HEK293T (cell line): ENCODE data around the gene WDR87.

ENCODE experiments used
- CTCF ChIA-PET: fragments of 350-600 bp; formaldehyde crosslinking; extraction: SDS; loops from one replicate; lab custom pipeline; 2021; ENCODE audit warnings: antibody characterized with exemption, inconsistent platforms; lab: Yijun Ruan, JAX
- POLR2A ChIA-PET: fragments of 350-600 bp; formaldehyde crosslinking; extraction: SDS; loops from one replicate; lab custom pipeline; 2020; ENCODE audit warnings: antibody characterized with exemption, inconsistent platforms; lab: Yijun Ruan, JAX
- DNase-seq: peaks from one replicate; pipeline ENCODE4 v3.0.0; 2012; ENCODE audit warnings: mixed read lengths; ENCODE audit errors: extremely low spot score
- ARNT ChIP-seq: fragments of 450-650 bp; IDR thresholded peaks from 2 replicates; pipeline ENCODE4 v1.6.1; 2017; ENCODE audit warnings: mild to moderate bottlenecking
- BHLHE40 ChIP-seq: fragments of 450-650 bp; IDR thresholded peaks from 2 replicates; pipeline ENCODE4 v1.6.1; 2016; ENCODE audit warnings: mild to moderate bottlenecking, moderate library complexity, borderline replicate concordance
- CTBP1 ChIP-seq: fragments of 450-650 bp; IDR thresholded peaks from 2 replicates; pipeline ENCODE4 v1.6.1; 2016; ENCODE audit warnings: borderline replicate concordance
- ELF4 ChIP-seq: fragments of 450-650 bp; IDR thresholded peaks from 2 replicates; pipeline ENCODE4 v1.6.1; 2017; ENCODE audit warnings: antibody characterized with exemption
- FOXA1 ChIP-seq: fragments of 450-650 bp; IDR thresholded peaks from 2 replicates; pipeline ENCODE4 v1.6.1; 2016; ENCODE audit warnings: mild to moderate bottlenecking
- FOXK2 ChIP-seq: fragments of 450-650 bp; IDR thresholded peaks from 2 replicates; pipeline ENCODE4 v1.6.1; 2016; ENCODE audit warnings: mild to moderate bottlenecking
- FOXM1 ChIP-seq: fragments of 450-650 bp; IDR thresholded peaks from 2 replicates; pipeline ENCODE4 v1.6.1; 2017; ENCODE audit warnings: mild to moderate bottlenecking, borderline replicate concordance
- HDGF ChIP-seq: fragments of 450-650 bp; IDR thresholded peaks from 2 replicates; pipeline ENCODE4 v1.6.1; 2017; ENCODE audit warnings: antibody characterized with exemption, borderline replicate concordance
- L3MBTL2 ChIP-seq: fragments of 450-650 bp; conservative IDR thresholded peaks from 2 replicates; pipeline ENCODE4 v1.6.1; 2016; ENCODE audit warnings: mild to moderate bottlenecking
- LEF1 ChIP-seq: fragments of 450-650 bp; IDR thresholded peaks from 2 replicates; pipeline ENCODE4 v1.6.1; 2017; ENCODE audit warnings: mild to moderate bottlenecking, borderline replicate concordance
- NFRKB ChIP-seq: fragments of 450-650 bp; IDR thresholded peaks from 2 replicates; pipeline ENCODE4 v1.6.1; 2016; ENCODE audit warnings: mild to moderate bottlenecking, moderate library complexity
- PKNOX1 ChIP-seq: fragments of 450-650 bp; IDR thresholded peaks from 2 replicates; pipeline ENCODE4 v1.6.1; 2016
- SP1 ChIP-seq: fragments of 450-650 bp; IDR thresholded peaks from 2 replicates; pipeline ENCODE4 v1.6.1; 2017
- SUZ12 ChIP-seq: fragments of 450-650 bp; IDR thresholded peaks from 2 replicates; pipeline ENCODE4 v1.6.1; 2016; ENCODE audit warnings: mild to moderate bottlenecking
- TARDBP ChIP-seq: fragments of 450-650 bp; IDR thresholded peaks from 2 replicates; pipeline ENCODE4 v1.6.1; 2016
- ZNF384 ChIP-seq: fragments of 450-650 bp; IDR thresholded peaks from 2 replicates; pipeline ENCODE4 v1.6.1; 2016

Gene WDR87

GRCh38 chr19:37905946-37906868 is at the start of gene WDR87:
WDR87 (minus strand) TSS chr19:37906594; CDS start chr19:37898239, 8,355 bp downstream.
- CTCF ChIA-PET, result no interaction called here

GRCh38 chr19:37955986-37956385 is 49.6 kb upstream of the WDR87 start:
- POLR2A ChIA-PET, result no interaction called here

More at GRCh38 chr19:37905946-37906868, at the start of gene WDR87:
- TF ChIP-seq L3MBTL2 (peak; percentile 83), HDGF (no peak), ZNF384 (peak; percentile 97)
- DNase-seq, result peak; percentile 66
- POLR2A ChIA-PET, result interaction anchor here (0.5 to 3.4 kb wide), 21 partner anchors 12 to 536 kb away, joined by 3 to 39 read pairs (median 4); partner anchors contain the start of genes ZNF527, ZNF540, ZNF571 and ZNF573

GRCh38 chr19:37954421-37954874 is 48.1 kb upstream of the WDR87 start:
- ChIA-PET POLR2A (no interaction called here), CTCF (no interaction called here)
- TF ChIP-seq HDGF (no peak), ARNT (no peak), SUZ12 (no peak), ELF4 (no peak), L3MBTL2 (no peak), FOXK2 (no peak), NFRKB (no peak), LEF1 (no peak), PKNOX1 (no peak), FOXA1 (no peak), FOXM1 (no peak), CTBP1 (no peak), ZNF384 (no peak), BHLHE40 (no peak), TARDBP (no peak), SP1 (no peak)
- no peak for DNase-seq

More at GRCh38 chr19:37955986-37956385, 49.6 kb upstream of the WDR87 start:
- DNase-seq, result no peak
- TF ChIP-seq FOXA1 (no peak), SP1 (no peak), NFRKB (no peak), ARNT (no peak), FOXK2 (no peak), SUZ12 (no peak)
- CTCF ChIA-PET, result no interaction called here

GRCh38 chr19:37953918-37954303 is 47.5 kb upstream of the WDR87 start:
- DNase-seq, result no peak
- no peak for TF ChIP-seq L3MBTL2
- TF ChIP-seq ARNT, result no peak
- TF ChIP-seq PKNOX1, result no peak
- ChIA-PET CTCF (no interaction called here), POLR2A (interaction anchor here (0.7 kb wide), 1 partner anchor 47 kb away, joined by 4 read pairs; the partner anchor contains the start of gene SIPA1L3)

GRCh38 chr19:37953171-37953917 is 47.0 kb upstream of the WDR87 start:
- TF ChIP-seq PKNOX1 (no peak), SP1 (no peak), HDGF (no peak), CTBP1 (no peak), L3MBTL2 (no peak), ARNT (no peak), LEF1 (no peak), ELF4 (no peak), SUZ12 (no peak), ZNF384 (no peak), FOXK2 (no peak)
- no peak for DNase-seq
- ChIA-PET CTCF (no interaction called here), POLR2A (interaction anchor here (0.7 kb wide), 1 partner anchor 46 kb away, joined by 4 read pairs; the partner anchor contains the start of gene SIPA1L3)

GRCh38 chr19:37951816-37952210 is 45.4 kb upstream of the WDR87 start:
- POLR2A ChIA-PET, result no interaction called here
- no peak for DNase-seq
- CTCF ChIA-PET, result no interaction called here

More at GRCh38 chr19:37951816-37952210, 45.4 kb upstream of the WDR87 start:
- TF ChIP-seq BHLHE40 (no peak), PKNOX1 (no peak), FOXA1 (no peak), ARNT (no peak), L3MBTL2 (no peak), ZNF384 (no peak), CTBP1 (no peak), NFRKB (no peak), HDGF (no peak), LEF1 (no peak), SP1 (no peak), ELF4 (no peak), FOXK2 (no peak), TARDBP (no peak)
